SW480 (cell line): ENCODE results near the gene KAZN.

ENCODE experiments used
- DNase-seq: peaks from one replicate; pipeline ENCODE4 v3.0.0-alpha.2; 2016; ENCODE audit warnings: low spot score

The KAZN gene

GRCh38 chr1:15160626-15161025 is 562.1 kb downstream of the KAZN start:
- DNase-seq: no peak

- DNase-seq: no peak
These were observed 568.9 kb downstream of the KAZN start for GRCh38 chr1:15167386-15167785.
